Measurements from ENCODE around the gene PTPN1. TPM values are rescaled to one million over a fixed set of nuclear protein-coding genes. Genes with fewer than 3 reads are reported as not detected.

Gene PTPN1
- total and polyA plus RNA-seq, 2 donors (not counting 3 experiments of a cell fraction or from before 2014, with no cell fraction given) = 41.1 to 64.3 TPM

DNA sequence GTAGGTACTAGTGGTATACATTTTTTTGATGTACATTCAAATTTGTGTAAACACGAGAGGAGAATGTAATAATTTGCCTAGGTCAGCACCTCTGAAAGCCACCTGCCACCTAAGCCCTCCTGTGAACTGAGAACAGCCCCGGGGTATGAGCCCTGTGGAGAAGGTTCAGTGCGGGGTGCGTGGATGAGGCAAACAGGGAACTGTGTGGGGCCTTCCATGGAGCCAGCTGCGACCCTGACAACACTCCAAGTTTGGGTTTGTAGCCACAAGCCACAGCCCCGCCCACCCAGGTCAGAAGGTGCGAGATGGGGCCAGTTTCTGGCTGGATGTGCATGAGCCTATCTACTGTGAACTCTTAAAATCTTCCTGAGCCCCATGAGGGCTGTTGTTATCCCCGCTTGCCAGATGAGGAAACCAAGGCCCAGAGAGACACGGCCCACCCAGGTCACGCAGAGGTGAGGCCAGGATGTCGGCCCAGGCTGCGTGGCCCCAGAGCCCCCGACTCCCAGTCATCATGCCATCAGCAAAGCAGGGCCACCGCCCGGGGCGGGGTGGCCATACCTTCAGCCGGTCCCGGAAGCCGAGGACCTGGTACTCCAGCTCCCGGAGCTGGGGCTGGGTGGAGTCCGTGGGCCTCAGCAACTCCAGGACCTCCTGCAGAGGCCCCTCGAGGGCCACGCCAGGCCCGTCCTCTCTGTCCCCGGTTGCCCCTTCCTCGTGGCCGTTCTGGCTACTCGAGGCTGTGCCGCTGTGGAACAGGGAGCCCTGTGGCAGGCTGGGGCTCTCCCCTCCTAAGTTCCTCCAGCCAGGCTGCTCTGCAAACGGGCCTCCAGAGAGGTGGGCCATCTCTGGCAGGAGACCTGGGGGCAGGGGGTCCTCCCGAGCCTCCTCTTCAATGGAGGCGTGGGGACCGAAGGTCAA is 91.6 kb downstream of the PTPN1 start:
- Histone ChIP-seq H3K9me1 (replicated peaks; ENCODE audit: control insufficient read depth, extremely low read depth, insufficient read depth, low read length) (no peaks in the 10 kb centered on the region), H3K4me1 (ENCODE audit: control insufficient read depth, extremely low read depth, insufficient read depth, low read length) (no peaks in the 10 kb centered on the region), H3K79me2 (ENCODE audit: control insufficient read depth, insufficient read depth, low read length) (no peaks in the 10 kb centered on the region), H3K4me2 (ENCODE audit: insufficient read depth, low read length) (no peak overlapping the region), H3K27ac (ENCODE audit: insufficient read depth, low read depth, low read length) (no peak overlapping the region), H4K20me1 (replicated peaks; ENCODE audit: control insufficient read depth, extremely low read depth, insufficient read depth, low read length) (no peaks in the 10 kb centered on the region), H3K36me3 (ENCODE audit: control insufficient read depth in 2 of 2, extremely low read depth in 1 of 2, insufficient read depth in 2 of 2, low read length in 2 of 2) (no peaks in the 10 kb centered on the region), H3K27me3 (ENCODE audit: control insufficient read depth in 2 of 2, insufficient read depth in 2 of 2, low read length in 2 of 2) (no peaks in the 10 kb centered on the region), H3K9me3 (replicated peaks; ENCODE audit: control insufficient read depth, insufficient read depth, low read length) (no peaks in the 10 kb centered on the region), H3K4me3 (replicated peaks in 1 of 3; ENCODE audit: insufficient read depth in 1 of 3, low read depth in 1 of 3, low read length in 3 of 3) (no peak overlapping the region), H3K9ac (replicated peaks; ENCODE audit: extremely low read depth, insufficient read depth, low read length) (no peak overlapping the region), H2AFZ (ENCODE audit: low read depth, low read length) (no peak overlapping the region)
- no TSS peak for BruUV-seq (replicated peaks)
- TF ChIP-seq JUN (IDR thresholded peaks at IDR 0.05; ENCODE audit: borderline replicate concordance, insufficient read depth, insufficient read length, low read depth) = no peak
- TF ChIP-seq GATA2 (IDR thresholded peaks at IDR 0.05; ENCODE audit: insufficient read depth, insufficient read length, low read depth, low read length) = no peak
- no peak for TF ChIP-seq EZH2 (IDR thresholded peaks at IDR 0.05; ENCODE audit: borderline replicate concordance, low read depth, low read length, severe bottlenecking)
- TF ChIP-seq POLR2A (IDR thresholded peaks at IDR 0.05; ENCODE audit: low read depth, low read length) = no peak
- TF ChIP-seq, protein P1, sequence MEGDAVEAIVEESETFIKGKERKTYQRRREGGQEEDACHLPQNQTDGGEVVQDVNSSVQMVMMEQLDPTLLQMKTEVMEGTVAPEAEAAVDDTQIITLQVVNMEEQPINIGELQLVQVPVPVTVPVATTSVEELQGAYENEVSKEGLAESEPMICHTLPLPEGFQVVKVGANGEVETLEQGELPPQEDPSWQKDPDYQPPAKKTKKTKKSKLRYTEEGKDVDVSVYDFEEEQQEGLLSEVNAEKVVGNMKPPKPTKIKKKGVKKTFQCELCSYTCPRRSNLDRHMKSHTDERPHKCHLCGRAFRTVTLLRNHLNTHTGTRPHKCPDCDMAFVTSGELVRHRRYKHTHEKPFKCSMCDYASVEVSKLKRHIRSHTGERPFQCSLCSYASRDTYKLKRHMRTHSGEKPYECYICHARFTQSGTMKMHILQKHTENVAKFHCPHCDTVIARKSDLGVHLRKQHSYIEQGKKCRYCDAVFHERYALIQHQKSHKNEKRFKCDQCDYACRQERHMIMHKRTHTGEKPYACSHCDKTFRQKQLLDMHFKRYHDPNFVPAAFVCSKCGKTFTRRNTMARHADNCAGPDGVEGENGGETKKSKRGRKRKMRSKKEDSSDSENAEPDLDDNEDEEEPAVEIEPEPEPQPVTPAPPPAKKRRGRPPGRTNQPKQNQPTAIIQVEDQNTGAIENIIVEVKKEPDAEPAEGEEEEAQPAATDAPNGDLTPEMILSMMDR (IDR thresholded peaks at IDR 0.05; ENCODE audit: extremely low read depth in 1 of 2, insufficient read depth in 1 of 2, low read depth in 1 of 2, low read length in 2 of 2) = no peak
- ChIA-PET POLR2A (no interaction called here), CTCF (no interaction called here)
- FAIRE-seq (no peak), DNase-seq (ENCODE audit: low read depth, low spot score) (no peak)
- intact Hi-C loops (cut with micrococcal nuclease) = no loop called here
- dilution Hi-C loops (cut with MboI; ENCODE audit: extremely low pct_ligation_motif_present, low sequenced_read_pairs) = no loop called here

Data from endothelial cell of umbilical vein (primary cell).